Keratinocyte (primary cell): ENCODE data around the gene PPP1CB. TPM values are rescaled to one million over a fixed set of nuclear protein-coding genes. Genes with fewer than 3 reads are reported as not detected.

Source experiments
- DNase-seq: peaks from one replicate; pipeline ENCODE4 v3.0.0-alpha.2; 2011; ENCODE audit warnings: low read depth, missing footprints, low spot score
- FAIRE-seq: peaks from 2 replicates; lab custom pipeline; 2011; peaks lifted over from hg19 to GRCh38; lab: Jason Lieb, UNC
- H2AFZ ChIP-seq: 2 replicates; pipeline ENCODE4 v1.6.0; 2012; ENCODE audit warnings: low read length, control low read depth, inconsistent platforms; ENCODE audit not compliant: control insufficient read depth
- H3K27ac ChIP-seq: 2 replicates; pipeline ENCODE4 v1.5.1; 2011; ENCODE audit warnings: low read length; ENCODE audit not compliant: control insufficient read depth, insufficient read depth
- H3K27me3 ChIP-seq: 3 replicates; pipeline ENCODE4 v1.6.0; 2011; ENCODE audit warnings: low read length; ENCODE audit not compliant: control insufficient read depth, insufficient read depth; ENCODE audit errors: extremely low read depth
- H3K36me3 ChIP-seq, 2 experiments: 2 replicates in 1 of 2; 3 replicates in 1 of 2; pipeline ENCODE4 v1.5.1; 2011; ENCODE audit warnings: low read length in 2 of 2, mild to moderate bottlenecking in 1 of 2; ENCODE audit not compliant: control insufficient read depth in 2 of 2, insufficient read depth in 2 of 2; ENCODE audit errors: extremely low read depth in 1 of 2
- H3K4me1 ChIP-seq: 3 replicates; pipeline ENCODE4 v1.5.1; 2011; ENCODE audit warnings: low read length; ENCODE audit not compliant: control insufficient read depth, insufficient read depth; ENCODE audit errors: extremely low read depth
- H3K4me2 ChIP-seq: 3 replicates; pipeline ENCODE4 v1.6.0; 2011; ENCODE audit warnings: low read depth, low read length; ENCODE audit not compliant: control insufficient read depth, insufficient read depth; ENCODE audit errors: extremely low read depth
- H3K4me3 ChIP-seq, 3 experiments: fragments of 200-600 bp in 1 of 3; sonication (generic) in 1 of 3; 2 replicates in 2 of 3; 3 replicates in 1 of 3; pipeline ENCODE4 v1.5.1; 2011 to 2016; ENCODE audit warnings: low read length in 3 of 3, mild to moderate bottlenecking in 3 of 3, control low read depth in 2 of 3, inconsistent platforms in 1 of 3, low read depth in 1 of 3, mixed read lengths in 1 of 3, mixed run types in 1 of 3, moderate library complexity in 1 of 3; ENCODE audit not compliant: control insufficient read depth in 2 of 3, insufficient read depth in 2 of 3; ENCODE audit errors: extremely low read depth in 1 of 3
- H3K79me2 ChIP-seq: 2 replicates; pipeline ENCODE4 v1.6.0; 2012; ENCODE audit warnings: low read length; ENCODE audit not compliant: control insufficient read depth, insufficient read depth
- H3K9ac ChIP-seq: 3 replicates; pipeline ENCODE4 v1.6.0; 2011; ENCODE audit warnings: low read length; ENCODE audit not compliant: control insufficient read depth, insufficient read depth; ENCODE audit errors: extremely low read depth
- H3K9me1 ChIP-seq: 3 replicates; pipeline ENCODE4 v1.6.0; 2011; ENCODE audit warnings: low read length; ENCODE audit not compliant: control insufficient read depth, insufficient read depth; ENCODE audit errors: extremely low read depth
- H3K9me3 ChIP-seq: 2 replicates; pipeline ENCODE4 v1.5.1; 2012; ENCODE audit warnings: low read depth, low read length; ENCODE audit not compliant: control insufficient read depth
- H4K20me1 ChIP-seq: 3 replicates; pipeline ENCODE4 v1.6.0; 2011; ENCODE audit warnings: low read length; ENCODE audit not compliant: control insufficient read depth, insufficient read depth; ENCODE audit errors: extremely low read depth
- EZH2 ChIP-seq: IDR thresholded peaks from one replicate; pipeline ENCODE4 v1.6.1; 2012; ENCODE audit warnings: inconsistent platforms, mild to moderate bottlenecking, low read length, moderate library complexity
- dilution Hi-C: fragments of 300-500 bp; cut with MboI; formaldehyde crosslinking; loops from one replicate; pipeline ENCODE4 v1.7.0; 2020; ENCODE audit warnings: low sequenced_read_pairs; ENCODE audit not compliant: extremely low pct_ligation_motif_present
- polyA plus RNA-seq, 5 experiments: library from polyadenylated mRNA; depleted of rRNA in 3 of 5; stranded (reverse) in 3 of 5; stranded (forward) in 1 of 5; unstranded in 1 of 5; fragments of >200 nt; gene quantifications; 1 replicate in 1 of 5; 2 replicates in 3 of 5; 3 replicates in 1 of 5; pipeline versions ENCODE4 v1.2.1 to v1.2.3, GENCODE V29; 2011 to 2012; ENCODE audit warnings: missing spikeins in 2 of 5, low read depth in 1 of 5, low replicate concordance in 1 of 5
- TF ChIP-seq, protein P1 (sequence below), 3 experiments: IDR thresholded peaks in 1 of 3; conservative IDR thresholded peaks in 1 of 3; optimal IDR thresholded peaks in 1 of 3; 2 replicates in 2 of 3; 3 replicates in 1 of 3; pipeline versions ENCODE3 to v1.5.1; 2011; ENCODE audit warnings: low read length in 3 of 3, mild to moderate bottlenecking in 3 of 3, moderate library complexity in 2 of 3, control low read depth in 1 of 3, inconsistent platforms in 1 of 3; ENCODE audit not compliant: insufficient read depth in 2 of 3; ENCODE audit errors: extremely low read depth in 1 of 3

The PPP1CB gene
- polyA plus RNA-seq, 1 donor (not counting 4 experiments of a cell fraction or from before 2014, with no cell fraction given) = 157 TPM

DNA sequence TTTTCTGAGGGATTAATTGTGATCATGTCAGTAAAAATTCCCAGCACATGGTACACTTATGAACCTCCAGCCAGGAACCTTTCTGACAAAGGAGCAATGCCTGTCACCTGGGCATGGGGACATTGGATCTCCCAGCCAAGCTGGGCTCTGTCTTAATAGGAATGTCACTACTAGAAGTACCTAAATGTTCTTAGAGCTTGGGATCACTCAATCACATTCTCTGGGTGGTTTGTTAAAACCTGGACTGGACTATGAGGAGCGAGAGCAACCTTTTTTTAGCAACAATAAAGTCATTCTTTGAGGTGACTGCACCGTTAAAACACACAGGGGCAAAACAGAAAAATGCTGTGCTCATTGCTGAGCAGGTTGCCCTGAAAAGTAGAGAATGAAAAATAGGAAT lies 6.4 kb upstream of the PPP1CB start:
- FAIRE-seq (no peak), DNase-seq (no peak)
- H3K36me3 ChIP-seq = no peaks in the 10 kb centered on the region
- H3K9me1 ChIP-seq = no peaks in the 10 kb centered on the region
- H4K20me1 ChIP-seq = no peaks in the 10 kb centered on the region
- H3K9ac ChIP-seq = no peak overlapping the region
- no peaks in the 10 kb centered on the region for H3K9me3 ChIP-seq
- TF ChIP-seq, protein P1, sequence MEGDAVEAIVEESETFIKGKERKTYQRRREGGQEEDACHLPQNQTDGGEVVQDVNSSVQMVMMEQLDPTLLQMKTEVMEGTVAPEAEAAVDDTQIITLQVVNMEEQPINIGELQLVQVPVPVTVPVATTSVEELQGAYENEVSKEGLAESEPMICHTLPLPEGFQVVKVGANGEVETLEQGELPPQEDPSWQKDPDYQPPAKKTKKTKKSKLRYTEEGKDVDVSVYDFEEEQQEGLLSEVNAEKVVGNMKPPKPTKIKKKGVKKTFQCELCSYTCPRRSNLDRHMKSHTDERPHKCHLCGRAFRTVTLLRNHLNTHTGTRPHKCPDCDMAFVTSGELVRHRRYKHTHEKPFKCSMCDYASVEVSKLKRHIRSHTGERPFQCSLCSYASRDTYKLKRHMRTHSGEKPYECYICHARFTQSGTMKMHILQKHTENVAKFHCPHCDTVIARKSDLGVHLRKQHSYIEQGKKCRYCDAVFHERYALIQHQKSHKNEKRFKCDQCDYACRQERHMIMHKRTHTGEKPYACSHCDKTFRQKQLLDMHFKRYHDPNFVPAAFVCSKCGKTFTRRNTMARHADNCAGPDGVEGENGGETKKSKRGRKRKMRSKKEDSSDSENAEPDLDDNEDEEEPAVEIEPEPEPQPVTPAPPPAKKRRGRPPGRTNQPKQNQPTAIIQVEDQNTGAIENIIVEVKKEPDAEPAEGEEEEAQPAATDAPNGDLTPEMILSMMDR (optimal IDR thresholded peaks at IDR 0.05 in 1 of 3, IDR thresholded peaks at IDR 0.05 in 1 of 3, conservative IDR thresholded peaks at IDR 0.05 in 1 of 3; ENCODE audit: extremely low read depth in 1 of 3, insufficient read depth in 2 of 3, low read length in 3 of 3) = no peak
- TF ChIP-seq EZH2 = no peak
- H2AFZ ChIP-seq = no peak overlapping the region
- peaks cover 2% of the 10 kb centered on the region for H3K4me1 ChIP-seq
- H3K27ac ChIP-seq = no peak overlapping the region
- H3K4me2 ChIP-seq = no peak overlapping the region
- no peak overlapping the region for H3K4me3 ChIP-seq
- no peaks in the 10 kb centered on the region for H3K27me3 ChIP-seq
- no peaks in the 10 kb centered on the region for H3K79me2 ChIP-seq
- dilution Hi-C loops = no loop called here

DNA sequence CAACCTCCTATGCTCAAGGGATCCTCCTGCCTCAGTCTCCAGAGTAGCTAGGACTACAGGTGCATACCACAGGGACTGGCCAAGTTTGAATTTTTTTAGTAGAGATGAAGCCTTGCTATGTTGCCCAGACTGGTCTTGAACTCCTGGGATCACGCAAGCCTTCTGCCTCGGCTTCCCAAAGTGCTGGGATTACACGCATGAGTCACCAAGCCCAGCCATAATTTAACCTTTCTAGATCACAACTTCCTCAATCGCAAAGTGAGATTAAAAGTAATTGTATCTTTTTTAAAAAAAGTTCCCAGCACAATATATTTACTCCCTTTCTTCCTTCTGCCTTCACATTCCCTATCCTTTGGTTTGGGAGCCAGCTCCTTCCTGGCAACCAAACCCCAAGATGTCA lies 5.8 kb upstream of the PPP1CB start:
- no peaks in the 10 kb centered on the region for H3K79me2 ChIP-seq
- no peaks in the 10 kb centered on the region for H3K9me3 ChIP-seq
- no peak overlapping the region for H2AFZ ChIP-seq
- TF ChIP-seq, protein P1 (optimal IDR thresholded peaks at IDR 0.05 in 1 of 3, IDR thresholded peaks at IDR 0.05 in 1 of 3, conservative IDR thresholded peaks at IDR 0.05 in 1 of 3; ENCODE audit: extremely low read depth in 1 of 3, insufficient read depth in 2 of 3, low read length in 3 of 3) = no peak
- TF ChIP-seq EZH2 = no peak
- H3K4me2 ChIP-seq = no peak overlapping the region
- FAIRE-seq (no peak), DNase-seq (no peak)
- no peak overlapping the region for H3K4me3 ChIP-seq
- H3K36me3 ChIP-seq = no peaks in the 10 kb centered on the region
- H3K27ac ChIP-seq = no peak overlapping the region
- H3K9ac ChIP-seq = no peak overlapping the region
- no peaks in the 10 kb centered on the region for H4K20me1 ChIP-seq
- H3K9me1 ChIP-seq = no peaks in the 10 kb centered on the region
- dilution Hi-C loops = no loop called here
- H3K27me3 ChIP-seq = no peaks in the 10 kb centered on the region
- H3K4me1 ChIP-seq = peaks cover 8% of the 10 kb centered on the region
